Stimulated activated memory B cell treated with anti-CD40 and anti-IgM and Interleukin-4, amounts not matched to agents 10 μg/mL and 1 μg/mL and 100 μg/mL, for 72 hours (primary cell): Measurements from ENCODE around the gene CENPI.

Experiments
- ATAC-seq: fragments of 150-1000 bp; cut with Tn5 transposase; 2 replicates; pipeline ENCODE4 v1.10.0; 2021
- H3K27ac Mint-ChIP-seq: one replicate; pipeline ENCODE4 v1.8.0; 2022; ENCODE audit warnings: mild to moderate bottlenecking, mixed read lengths
- H3K27me3 Mint-ChIP-seq: one replicate; pipeline ENCODE4 v1.8.0; 2022; ENCODE audit warnings: mixed read lengths
- H3K36me3 Mint-ChIP-seq: one replicate; pipeline ENCODE4 v1.8.0; 2022; ENCODE audit warnings: mixed read lengths
- H3K4me1 Mint-ChIP-seq: one replicate; pipeline ENCODE4 v1.8.0; 2022; ENCODE audit warnings: mixed read lengths
- H3K4me3 Mint-ChIP-seq: one replicate; pipeline ENCODE4 v1.8.0; 2022; ENCODE audit warnings: mild to moderate bottlenecking, moderate library complexity, mixed read lengths
- H3K9me3 Mint-ChIP-seq: one replicate; pipeline ENCODE4 v1.8.0; 2022; ENCODE audit warnings: mixed read lengths

CENPI gene

GRCh38 chrX:101108284-101108683 is 10.3 kb downstream of the CENPI start:
- H3K36me3 Mint-ChIP-seq: peaks cover 5% of the 10 kb centered on the region
- no peaks in the 10 kb centered on the region for H3K9me3 Mint-ChIP-seq
- ATAC-seq: no peak
- no peak overlapping the region for H3K27ac Mint-ChIP-seq
- no peaks in the 10 kb centered on the region for H3K27me3 Mint-ChIP-seq
- no peaks in the 10 kb centered on the region for H3K4me1 Mint-ChIP-seq
- no peak overlapping the region for H3K4me3 Mint-ChIP-seq

DNA sequence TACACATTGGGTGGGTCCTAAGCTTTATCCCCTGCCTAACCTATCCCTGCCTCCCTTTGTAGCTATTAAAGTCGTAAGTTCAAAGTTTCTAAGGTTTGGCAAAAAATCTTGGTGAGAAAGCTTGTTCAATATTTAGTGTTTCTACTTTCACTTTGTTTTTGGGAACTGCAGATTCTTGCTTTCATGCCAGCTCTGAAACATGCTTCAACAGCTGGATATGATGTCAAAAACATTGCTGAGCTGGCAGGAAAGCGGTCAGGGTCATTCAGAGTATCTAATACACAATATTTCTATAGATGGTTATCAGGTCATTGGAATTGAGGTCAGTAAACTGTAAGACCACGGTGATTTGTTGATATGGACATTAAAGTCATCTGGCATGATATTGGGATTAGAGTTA is 19.7 kb downstream of the CENPI start:
- Mint-ChIP-seq H3K27ac (no peak overlapping the region), H3K4me3 (no peak overlapping the region), H3K9me3 (peaks cover 2% of the 10 kb centered on the region), H3K27me3 (no peaks in the 10 kb centered on the region), H3K36me3 (peaks cover 23% of the 10 kb centered on the region), H3K4me1 (no peaks in the 10 kb centered on the region)
- no peak for ATAC-seq

- Mint-ChIP-seq H3K9me3 (no peaks in the 10 kb centered on the region), H3K36me3 (peaks cover 25% of the 10 kb centered on the region), H3K4me1 (no peaks in the 10 kb centered on the region), H3K27me3 (no peaks in the 10 kb centered on the region), H3K27ac (no peak overlapping the region), H3K4me3 (no peak overlapping the region)
- no peak for ATAC-seq
These were observed 38.2 kb downstream of the CENPI start for GRCh38 chrX:101136235-101136634.
